Calu3 (cell line): ENCODE data around the gene PDZD7. TPM values are rescaled to one million over a fixed set of nuclear protein-coding genes. Genes with fewer than 3 reads are reported as not detected.

Experiments used
- BruUV-seq: library from RNA; stranded (reverse); fragments of 400-500 nt; replicated peaks from 2 replicates; lab custom pipeline; 2021; lab: Mats Ljungman, UMichigan
- CTCF ChIA-PET: fragments of 300-600 bp; sonication (Branson Sonifier 250); formaldehyde crosslinking; loops from one replicate; lab custom pipeline; 2022; ENCODE audit warnings: antibody characterized with exemption; lab: Charles Lee
- DNase-seq: peaks from one replicate; pipeline ENCODE4 v3.0.0; 2022
- H3K27ac Mint-ChIP-seq: one replicate; pipeline ENCODE4 v1.8.0; 2022; ENCODE audit warnings: mixed read lengths; ENCODE audit not compliant: unreplicated experiment
- H3K27me3 Mint-ChIP-seq: one replicate; pipeline ENCODE4 v1.8.0; 2022; ENCODE audit warnings: mixed read lengths; ENCODE audit not compliant: unreplicated experiment
- H3K36me3 Mint-ChIP-seq: one replicate; pipeline ENCODE4 v1.8.0; 2022; ENCODE audit warnings: mild to moderate bottlenecking, moderate library complexity, mixed read lengths; ENCODE audit not compliant: insufficient read depth, unreplicated experiment
- H3K4me1 Mint-ChIP-seq: one replicate; pipeline ENCODE4 v1.8.0; 2022; ENCODE audit warnings: mild to moderate bottlenecking, low read depth, mixed read lengths; ENCODE audit not compliant: unreplicated experiment
- H3K4me3 Mint-ChIP-seq: one replicate; pipeline ENCODE4 v1.8.0; 2022; ENCODE audit warnings: mild to moderate bottlenecking, low read depth, moderate library complexity, mixed read lengths; ENCODE audit not compliant: unreplicated experiment
- H3K9me3 Mint-ChIP-seq: one replicate; pipeline ENCODE4 v1.8.0; 2022; ENCODE audit warnings: low read depth, mixed read lengths; ENCODE audit not compliant: unreplicated experiment
- intact Hi-C: fragments of 100-400 bp; cut with micrococcal nuclease; formaldehyde crosslinking; loops from one replicate; pipeline ENCODE4 v1.10.0; 2022; ENCODE audit not compliant: unreplicated experiment
- total RNA-seq: library from RNA; stranded (reverse); gene quantifications from 2 replicates; pipeline ENCODE4 v1.2.3, GENCODE V29; 2022
- TF ChIP-seq, protein P1 (sequence below): fragments of 200-600 bp; IDR thresholded peaks from one replicate; pipeline ENCODE4 v1.8.0; 2022; ENCODE audit warnings: antibody characterized with exemption; ENCODE audit not compliant: unreplicated experiment

Gene PDZD7
- total RNA-seq, 1 experiment from 2014 or later: 1.3 TPM

DNA sequence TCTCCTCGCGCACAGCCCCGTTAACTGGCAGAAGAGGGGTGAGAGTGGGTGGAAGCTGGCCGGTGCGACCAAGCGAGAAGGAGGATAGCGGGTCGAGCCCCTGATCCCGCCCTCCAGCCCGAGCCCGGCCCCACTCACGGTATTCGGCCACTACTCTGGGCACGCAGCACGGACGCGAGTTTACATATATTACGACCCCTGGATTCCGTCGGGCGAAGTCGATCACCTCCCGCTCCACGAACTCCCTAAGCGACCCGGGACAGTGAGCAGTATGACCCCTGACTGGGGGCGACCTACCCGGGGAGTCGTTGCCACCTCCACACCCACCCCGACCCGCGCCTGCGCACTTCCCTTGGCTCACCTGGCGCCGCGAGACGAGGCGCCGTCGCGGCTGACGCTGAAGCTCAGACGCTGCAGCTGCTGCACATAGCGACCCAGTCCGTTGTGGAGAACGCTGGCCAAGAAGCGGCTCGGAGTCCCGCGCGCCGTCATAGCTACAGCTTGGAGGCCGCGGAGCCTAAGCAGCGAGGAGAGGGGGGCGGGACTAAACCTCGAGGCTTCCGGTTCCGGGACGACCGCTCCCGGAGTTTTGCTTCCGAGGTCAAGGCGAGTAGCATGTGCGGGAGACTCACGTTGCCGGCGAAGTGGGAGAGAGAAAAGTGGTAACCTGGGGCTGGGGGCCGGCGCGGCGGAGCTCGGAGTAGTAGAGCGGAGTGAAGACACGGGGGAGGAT, 43.8 kb downstream of the PDZD7 start, which contains the start of the genes MRPL43 and TWNK:
TSS of gene MRPL43 (minus strand) at position 546 of the 733 bp plus-strand sequence. CDS start at position 492, 54 bp downstream.
TSS of gene TWNK (plus strand) at position 592 of the 733 bp plus-strand sequence. CDS start 668 bp downstream, outside the sequence.
- H3K27me3 Mint-ChIP-seq: no peaks in the 10 kb centered on the region
- DNase-seq: peak; percentile 79
- H3K27ac Mint-ChIP-seq: peak within 1 kb of the TSS; percentile 94
- no peaks in the 10 kb centered on the region for H3K9me3 Mint-ChIP-seq
- TF ChIP-seq, protein P1, sequence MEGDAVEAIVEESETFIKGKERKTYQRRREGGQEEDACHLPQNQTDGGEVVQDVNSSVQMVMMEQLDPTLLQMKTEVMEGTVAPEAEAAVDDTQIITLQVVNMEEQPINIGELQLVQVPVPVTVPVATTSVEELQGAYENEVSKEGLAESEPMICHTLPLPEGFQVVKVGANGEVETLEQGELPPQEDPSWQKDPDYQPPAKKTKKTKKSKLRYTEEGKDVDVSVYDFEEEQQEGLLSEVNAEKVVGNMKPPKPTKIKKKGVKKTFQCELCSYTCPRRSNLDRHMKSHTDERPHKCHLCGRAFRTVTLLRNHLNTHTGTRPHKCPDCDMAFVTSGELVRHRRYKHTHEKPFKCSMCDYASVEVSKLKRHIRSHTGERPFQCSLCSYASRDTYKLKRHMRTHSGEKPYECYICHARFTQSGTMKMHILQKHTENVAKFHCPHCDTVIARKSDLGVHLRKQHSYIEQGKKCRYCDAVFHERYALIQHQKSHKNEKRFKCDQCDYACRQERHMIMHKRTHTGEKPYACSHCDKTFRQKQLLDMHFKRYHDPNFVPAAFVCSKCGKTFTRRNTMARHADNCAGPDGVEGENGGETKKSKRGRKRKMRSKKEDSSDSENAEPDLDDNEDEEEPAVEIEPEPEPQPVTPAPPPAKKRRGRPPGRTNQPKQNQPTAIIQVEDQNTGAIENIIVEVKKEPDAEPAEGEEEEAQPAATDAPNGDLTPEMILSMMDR: no peak
- peak within 1 kb of the TSS; percentile 98 for H3K4me3 Mint-ChIP-seq
- intact Hi-C loops: no loop called here
- H3K36me3 Mint-ChIP-seq: peaks cover 35% of the 10 kb centered on the region
- no peaks in the 10 kb centered on the region for H3K4me1 Mint-ChIP-seq
- CTCF ChIA-PET: interaction anchor here (0.8 to 0.9 kb wide), 2 partner anchors 17 to 27 kb away, joined by 3 read pairs; partner anchors contain the start of gene SEMA4G
- no TSS peak for BruUV-seq

GRCh38 chr10:100986623-100986951, 44.3 kb downstream of the PDZD7 start:
- Mint-ChIP-seq H3K27me3 (no peaks in the 10 kb centered on the region), H3K4me1 (no peaks in the 10 kb centered on the region), H3K9me3 (no peaks in the 10 kb centered on the region), H3K27ac (no peak overlapping the region), H3K4me3 (peak overlapping the region; percentile 98), H3K36me3 (peaks cover 33% of the 10 kb centered on the region)
- intact Hi-C loops: no loop called here
- no peak for DNase-seq
- BruUV-seq: TSS peak; percentile 90
- TF ChIP-seq, protein P1: no peak
- CTCF ChIA-PET: no interaction called here

GRCh38 chr10:100985336-100985735, 45.6 kb downstream of the PDZD7 start:
- intact Hi-C loops: no loop called here
- CTCF ChIA-PET: interaction anchor here (0.8 kb wide), 1 partner anchor 51 kb away, joined by 3 read pairs; no protein-coding TSS in a partner anchor
- no peak for DNase-seq

GRCh38 chr10:100984672-100985177, 46.2 kb downstream of the PDZD7 start:
- H3K9me3 Mint-ChIP-seq: no peaks in the 10 kb centered on the region
- H3K36me3 Mint-ChIP-seq: peaks cover 21% of the 10 kb centered on the region
- TF ChIP-seq, protein P1: no peak
- no TSS peak for BruUV-seq
- no peaks in the 10 kb centered on the region for H3K4me1 Mint-ChIP-seq
- no peak overlapping the region for H3K27ac Mint-ChIP-seq
- no peak for DNase-seq
- intact Hi-C loops: no loop called here
- CTCF ChIA-PET: interaction anchor here (0.8 kb wide), 1 partner anchor 50 kb away, joined by 3 read pairs; no protein-coding TSS in a partner anchor
- H3K27me3 Mint-ChIP-seq: no peaks in the 10 kb centered on the region
- no peak overlapping the region for H3K4me3 Mint-ChIP-seq

More at GRCh38 chr10:100985336-100985735, 45.6 kb downstream of the PDZD7 start:
- no peak overlapping the region for H3K4me3 Mint-ChIP-seq
- TF ChIP-seq, protein P1: no peak
- no peaks in the 10 kb centered on the region for H3K4me1 Mint-ChIP-seq
- H3K27me3 Mint-ChIP-seq: no peaks in the 10 kb centered on the region
- peaks cover 21% of the 10 kb centered on the region for H3K36me3 Mint-ChIP-seq
- no TSS peak for BruUV-seq
- no peaks in the 10 kb centered on the region for H3K9me3 Mint-ChIP-seq
- H3K27ac Mint-ChIP-seq: no peak overlapping the region
